ENCODE data around the gene TRIP12.
A peak's percentile ranks its signal among the peaks of the same experiment; 100 is the strongest.
"Not testable (repeated sequence)": the region's sequence is repeated elsewhere in the genome, so short reads cannot be mapped to it uniquely, and the experiment has no call there.

Gene TRIP12

DNA sequence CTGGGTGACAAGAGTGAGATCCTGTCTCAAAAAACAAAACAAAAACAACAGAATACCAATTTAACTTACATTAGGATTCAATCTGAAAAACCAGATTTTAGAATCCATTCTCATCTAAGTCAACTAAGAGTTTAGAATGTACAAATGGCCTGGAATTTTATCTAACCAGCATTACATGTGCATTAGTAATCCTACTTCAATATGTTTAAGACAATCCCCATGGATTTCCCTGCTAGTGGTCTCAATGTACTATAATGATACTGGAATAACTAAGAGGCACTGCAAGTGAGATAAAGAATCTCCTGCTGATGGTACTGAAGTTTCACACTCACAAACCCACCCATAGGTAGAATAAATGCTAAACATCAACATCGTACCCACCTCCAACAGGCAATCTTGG, 153.6 kb downstream of the TRIP12 start:
- no peak for DNase-seq (ENCODE audit: low spot score)

- no peak for DNase-seq (ENCODE audit: low spot score)
These were observed 156.1 kb downstream of the TRIP12 start for GRCh38 chr2:229765721-229766120.

DNA sequence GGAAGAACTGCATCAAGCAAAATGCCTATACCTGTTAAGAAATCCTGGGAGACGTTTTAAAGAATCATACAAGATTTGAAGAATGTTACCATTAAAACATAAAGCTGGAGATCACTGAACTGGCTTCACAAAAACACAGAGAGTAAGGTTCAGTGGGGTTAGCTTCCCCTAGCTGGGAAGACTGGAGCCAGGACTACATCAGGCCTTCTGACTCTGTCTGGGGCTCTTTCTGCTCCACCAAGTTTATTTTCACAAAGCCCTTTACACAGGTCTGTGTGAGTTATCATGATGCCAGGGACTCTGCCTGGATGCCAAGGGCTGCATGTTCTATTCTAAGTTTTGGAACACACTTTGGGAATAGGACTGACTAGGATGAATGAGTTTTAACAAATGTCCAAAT, 160.1 kb downstream of the TRIP12 start:
- DNase-seq (ENCODE audit: low spot score): no peak

GRCh38 chr2:229757462-229757861, 164.3 kb downstream of the TRIP12 start:
- not testable (repeated sequence) for DNase-seq (ENCODE audit: low spot score)

GRCh38 chr2:229752970-229753729, 168.7 kb downstream of the TRIP12 start:
- DNase-seq (ENCODE audit: low spot score): no peak

- no peak for DNase-seq (ENCODE audit: low spot score)
These were observed 172.0 kb downstream of the TRIP12 start for GRCh38 chr2:229749779-229750178.

DNA sequence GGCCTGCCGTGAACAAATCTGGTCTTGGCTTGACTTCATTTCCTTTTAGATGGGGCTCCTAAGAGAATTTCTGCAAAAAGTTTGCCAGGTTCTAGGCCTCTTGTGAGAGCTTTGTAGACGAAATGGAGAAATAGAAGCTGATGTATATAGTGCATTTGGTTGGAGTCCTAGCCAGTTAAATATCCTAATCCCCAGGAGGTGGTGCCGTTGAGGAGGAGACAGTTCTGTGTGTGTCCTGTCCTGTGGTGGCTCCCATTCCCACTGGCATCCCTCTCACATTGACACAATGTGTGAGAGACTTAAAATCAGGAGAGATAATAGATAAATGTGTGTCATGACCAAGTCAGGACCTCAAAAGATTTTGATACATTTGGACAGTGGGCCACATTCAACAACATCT, 172.9 kb downstream of the TRIP12 start:
- no peak for DNase-seq (ENCODE audit: low spot score)

GRCh38 chr2:229742691-229743090, 179.1 kb downstream of the TRIP12 start:
- not testable (repeated sequence) for DNase-seq (ENCODE audit: low spot score)

GRCh38 chr2:229740279-229740678, 181.5 kb downstream of the TRIP12 start:
- DNase-seq (ENCODE audit: low spot score): no peak

GRCh38 chr2:229738024-229738625, 183.7 kb downstream of the TRIP12 start:
- DNase-seq (ENCODE audit: low spot score): no peak

- DNase-seq (ENCODE audit: low spot score): no peak
These were observed 187.4 kb downstream of the TRIP12 start for GRCh38 chr2:229734410-229734809.

DNA sequence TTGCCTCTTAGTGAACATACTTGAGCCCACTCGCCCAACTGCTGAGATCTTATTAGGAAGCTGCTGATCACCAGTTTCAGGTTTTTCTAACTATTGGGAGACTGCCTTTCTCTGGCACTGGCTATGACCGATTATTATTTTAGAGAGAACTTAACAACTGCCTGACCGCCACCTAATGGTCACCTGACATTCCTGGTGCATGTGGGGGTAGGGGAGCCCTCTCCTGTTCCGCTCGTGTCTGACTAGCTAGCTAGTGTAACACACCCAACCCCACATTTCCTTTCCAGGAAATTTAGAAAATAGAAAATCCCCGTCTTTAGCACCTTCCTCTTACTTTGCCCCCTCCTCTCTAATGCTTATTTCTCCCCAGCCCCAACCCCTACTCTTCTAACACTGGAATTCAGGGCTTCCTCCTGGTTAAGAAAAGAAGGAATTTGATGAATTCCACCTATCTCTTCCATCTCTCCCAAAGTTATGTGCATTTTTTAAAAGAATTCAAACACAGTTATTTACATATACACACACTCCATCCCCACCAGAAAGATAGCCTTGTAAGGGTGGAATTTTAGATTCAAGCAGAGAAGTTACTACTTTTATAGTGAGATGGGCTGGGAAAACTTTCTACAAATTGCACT, 188.1 kb downstream of the TRIP12 start:
- DNase-seq (ENCODE audit: low spot score): no peak

- no peak for DNase-seq (ENCODE audit: low spot score)
These were observed 188.9 kb downstream of the TRIP12 start for GRCh38 chr2:229732897-229733296.

DNA sequence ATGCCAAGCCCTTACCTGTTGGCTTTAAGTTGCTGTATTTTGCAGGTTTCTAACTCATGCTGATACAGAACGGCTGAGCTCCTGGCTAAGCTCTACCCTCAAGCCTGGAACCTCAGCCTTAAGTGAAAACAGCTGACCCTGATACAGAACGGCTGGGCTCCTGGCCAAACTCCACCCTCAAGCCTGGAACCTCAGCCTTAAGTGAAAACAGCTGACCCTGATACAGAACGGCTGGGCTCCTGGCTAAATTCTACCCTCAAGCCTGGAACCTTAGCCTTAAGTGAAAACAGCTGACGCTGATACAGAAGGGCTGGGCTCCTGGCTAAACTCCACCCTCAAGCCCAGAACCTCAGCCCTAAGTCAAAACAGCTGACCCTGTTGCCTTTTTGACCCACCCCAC, 189.9 kb downstream of the TRIP12 start:
- DNase-seq (ENCODE audit: low spot score): no peak

- no peak for DNase-seq (ENCODE audit: low spot score)
These were observed 190.4 kb downstream of the TRIP12 start for GRCh38 chr2:229731363-229731762.

GRCh38 chr2:229728370-229728769, 193.4 kb downstream of the TRIP12 start:
- no peak for DNase-seq (ENCODE audit: low spot score)

DNA sequence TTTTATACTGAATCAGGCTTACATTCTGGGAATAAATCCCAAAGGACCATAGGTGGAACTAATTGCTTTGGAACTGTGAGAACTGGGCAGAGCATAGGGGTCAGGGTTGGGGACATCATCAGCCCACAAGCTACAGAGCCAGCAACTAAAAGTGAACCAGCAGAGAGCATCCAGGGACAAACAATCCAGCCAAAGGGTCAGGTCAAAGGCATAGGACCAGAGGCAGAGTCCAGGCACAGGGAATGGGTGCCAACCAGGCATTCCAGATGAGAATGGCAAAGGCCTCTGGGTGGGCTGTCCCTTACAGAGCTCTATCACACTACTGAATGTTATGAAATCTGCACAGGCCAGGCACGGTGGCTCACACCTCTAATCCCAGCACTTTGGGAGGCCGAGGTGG, 195.2 kb downstream of the TRIP12 start:
- no peak for DNase-seq (ENCODE audit: low spot score)

GRCh38 chr2:229725716-229726574, 195.9 kb downstream of the TRIP12 start:
- DNase-seq (ENCODE audit: low spot score): peak; percentile 91

GRCh38 chr2:229723192-229723591, 198.6 kb downstream of the TRIP12 start:
- not testable (repeated sequence) for DNase-seq (ENCODE audit: low spot score)

DNA sequence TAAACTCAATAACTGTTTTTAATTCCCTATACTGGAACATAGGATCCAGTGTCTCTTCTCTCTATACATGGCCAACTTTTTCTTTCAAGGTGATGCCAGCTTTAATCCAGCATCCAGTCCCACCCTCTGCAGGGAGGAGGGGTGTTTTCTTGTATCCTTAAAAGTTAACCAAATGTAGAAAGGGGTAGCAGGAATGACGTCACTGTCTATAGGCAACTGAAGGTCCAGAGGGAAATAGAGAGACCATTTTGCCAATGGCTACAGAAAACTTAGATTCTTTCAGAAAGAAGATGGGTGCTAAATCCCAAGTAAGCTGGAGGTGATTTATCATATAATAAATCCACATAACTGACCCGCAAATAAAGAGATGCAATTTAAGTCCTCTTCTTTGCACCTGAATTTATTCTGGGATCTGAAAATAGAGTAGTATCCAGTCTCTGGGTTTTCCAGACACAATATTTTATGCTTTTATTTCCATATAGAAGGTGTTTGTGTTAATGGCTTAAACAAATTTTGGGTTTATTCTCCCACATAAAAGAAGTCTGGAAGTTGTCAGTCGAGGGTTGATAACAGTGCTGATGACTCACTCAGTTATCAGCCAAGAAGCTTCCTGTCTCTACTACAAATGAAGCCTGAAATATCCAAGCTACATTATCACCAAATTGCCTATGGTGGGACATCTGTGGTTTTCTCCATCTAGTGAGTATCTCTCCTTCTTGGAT, 201.7 kb downstream of the TRIP12 start:
- no peak for DNase-seq (ENCODE audit: low spot score)

- DNase-seq (ENCODE audit: low spot score): no peak
These were observed 203.8 kb downstream of the TRIP12 start for GRCh38 chr2:229718057-229718456.
